GM13977 (cell line): ENCODE measurements around the gene EGFL7.

ENCODE experiments used
- DNase-seq: peaks from one replicate; pipeline ENCODE4 v3.0.0; 2012; ENCODE audit warnings: low spot score
- in situ Hi-C: fragments of 300-500 bp; cut with MboI; formaldehyde crosslinking; loops from one replicate; pipeline ENCODE4 v1.12.0; 2022; ENCODE audit warnings: low sequenced_read_pairs, low pct_unique_long_range_greater_than_20kb, mixed read lengths, inconsistent platforms; ENCODE audit not compliant: unreplicated experiment
- TF ChIP-seq, protein P1 (sequence below): IDR thresholded peaks from 2 replicates; pipeline ENCODE4 v1.5.1; 2012; ENCODE audit warnings: mild to moderate bottlenecking, control low read depth; ENCODE audit not compliant: insufficient read depth; ENCODE audit errors: extremely low read depth, missing control alignments

EGFL7 gene

DNA sequence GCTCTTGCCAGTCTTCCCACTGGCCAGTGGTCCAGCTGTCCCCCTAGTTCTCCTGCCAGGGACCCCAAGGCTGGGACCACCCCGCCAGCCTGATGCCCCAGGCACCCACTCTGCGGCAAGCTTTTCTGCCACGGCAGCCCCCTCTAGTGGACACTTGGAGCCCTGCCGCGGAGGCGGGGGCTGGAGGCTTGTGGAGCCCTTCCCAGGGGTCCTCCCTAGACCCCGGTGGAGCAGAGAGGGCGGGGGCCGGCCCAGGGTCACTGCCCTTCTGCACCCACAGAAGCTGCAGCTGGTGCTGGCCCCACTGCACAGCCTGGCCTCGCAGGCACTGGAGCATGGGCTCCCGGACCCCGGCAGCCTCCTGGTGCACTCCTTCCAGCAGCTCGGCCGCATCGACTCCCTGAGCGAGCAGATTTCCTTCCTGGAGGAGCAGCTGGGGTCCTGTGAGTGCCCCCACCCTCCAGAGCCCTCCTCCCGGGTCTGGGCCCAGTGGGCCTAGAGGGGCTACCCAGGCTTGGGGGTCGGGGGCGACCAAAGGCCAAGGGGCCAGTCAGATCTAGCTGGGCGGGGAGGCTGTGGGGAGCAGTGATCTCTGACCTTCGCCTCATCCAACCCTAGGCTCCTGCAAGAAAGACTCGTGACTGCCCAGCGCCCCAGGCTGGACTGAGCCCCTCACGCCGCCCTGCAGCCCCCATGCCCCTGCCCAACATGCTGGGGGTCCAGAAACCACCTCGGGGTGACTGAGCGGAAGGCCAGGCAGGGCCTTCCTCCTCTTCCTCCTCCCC lies 9.1 kb downstream of the EGFL7 start:
- TF ChIP-seq, protein P1, sequence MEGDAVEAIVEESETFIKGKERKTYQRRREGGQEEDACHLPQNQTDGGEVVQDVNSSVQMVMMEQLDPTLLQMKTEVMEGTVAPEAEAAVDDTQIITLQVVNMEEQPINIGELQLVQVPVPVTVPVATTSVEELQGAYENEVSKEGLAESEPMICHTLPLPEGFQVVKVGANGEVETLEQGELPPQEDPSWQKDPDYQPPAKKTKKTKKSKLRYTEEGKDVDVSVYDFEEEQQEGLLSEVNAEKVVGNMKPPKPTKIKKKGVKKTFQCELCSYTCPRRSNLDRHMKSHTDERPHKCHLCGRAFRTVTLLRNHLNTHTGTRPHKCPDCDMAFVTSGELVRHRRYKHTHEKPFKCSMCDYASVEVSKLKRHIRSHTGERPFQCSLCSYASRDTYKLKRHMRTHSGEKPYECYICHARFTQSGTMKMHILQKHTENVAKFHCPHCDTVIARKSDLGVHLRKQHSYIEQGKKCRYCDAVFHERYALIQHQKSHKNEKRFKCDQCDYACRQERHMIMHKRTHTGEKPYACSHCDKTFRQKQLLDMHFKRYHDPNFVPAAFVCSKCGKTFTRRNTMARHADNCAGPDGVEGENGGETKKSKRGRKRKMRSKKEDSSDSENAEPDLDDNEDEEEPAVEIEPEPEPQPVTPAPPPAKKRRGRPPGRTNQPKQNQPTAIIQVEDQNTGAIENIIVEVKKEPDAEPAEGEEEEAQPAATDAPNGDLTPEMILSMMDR: peak; percentile 88
- peak; percentile 87 for DNase-seq
- in situ Hi-C loops: no loop called here

- no peak for DNase-seq
- TF ChIP-seq, protein P1: no peak
- in situ Hi-C loops: no loop called here
These were observed 9.8 kb downstream of the EGFL7 start for GRCh38 chr9:136672431-136673087.

- no peak for DNase-seq
- TF ChIP-seq, protein P1: no peak
- in situ Hi-C loops: no loop called here
These were observed 10.6 kb downstream of the EGFL7 start for GRCh38 chr9:136673088-136673974.

DNA sequence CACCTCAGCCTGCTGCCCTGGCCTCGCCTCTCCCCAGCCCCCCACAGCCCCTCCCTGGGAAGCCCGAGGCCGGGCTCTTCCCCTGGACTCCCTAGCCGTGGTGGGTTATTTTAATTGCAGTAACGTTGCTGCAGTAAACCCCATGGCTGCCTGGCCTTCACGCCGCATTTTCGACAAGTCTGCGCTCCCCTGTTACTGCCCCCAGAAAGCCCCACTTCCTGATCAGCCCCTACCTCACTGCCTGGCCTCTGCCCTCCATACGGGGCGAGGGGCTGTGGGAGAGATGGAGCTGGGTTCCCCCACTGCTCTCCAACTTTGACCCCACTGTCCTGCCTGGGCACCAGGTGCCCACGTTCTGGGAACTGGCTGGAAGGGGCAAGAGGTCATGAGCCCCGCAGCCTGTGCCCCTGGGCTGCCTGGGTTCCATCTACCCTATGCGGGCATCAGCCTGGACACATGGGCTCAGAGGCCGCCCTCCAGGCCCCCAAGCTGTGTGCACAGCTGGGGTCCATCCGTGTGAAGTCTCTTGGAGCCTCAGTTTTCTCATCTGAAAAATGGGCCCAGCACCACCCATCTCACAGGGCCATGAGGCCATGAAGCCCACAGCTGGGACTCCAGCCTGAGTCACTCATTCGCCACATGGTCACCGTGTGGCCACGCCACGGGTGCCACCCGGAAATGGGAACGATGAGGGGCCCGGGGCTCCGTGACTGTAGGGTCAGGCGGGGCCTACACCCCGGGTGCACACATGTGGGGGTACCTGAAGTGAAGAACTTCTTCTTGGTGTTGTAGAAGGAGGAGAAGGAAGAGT lies 11.5 kb downstream of the EGFL7 start:
- in situ Hi-C loops: no loop called here
- TF ChIP-seq, protein P1: no peak
- no peak for DNase-seq

DNA sequence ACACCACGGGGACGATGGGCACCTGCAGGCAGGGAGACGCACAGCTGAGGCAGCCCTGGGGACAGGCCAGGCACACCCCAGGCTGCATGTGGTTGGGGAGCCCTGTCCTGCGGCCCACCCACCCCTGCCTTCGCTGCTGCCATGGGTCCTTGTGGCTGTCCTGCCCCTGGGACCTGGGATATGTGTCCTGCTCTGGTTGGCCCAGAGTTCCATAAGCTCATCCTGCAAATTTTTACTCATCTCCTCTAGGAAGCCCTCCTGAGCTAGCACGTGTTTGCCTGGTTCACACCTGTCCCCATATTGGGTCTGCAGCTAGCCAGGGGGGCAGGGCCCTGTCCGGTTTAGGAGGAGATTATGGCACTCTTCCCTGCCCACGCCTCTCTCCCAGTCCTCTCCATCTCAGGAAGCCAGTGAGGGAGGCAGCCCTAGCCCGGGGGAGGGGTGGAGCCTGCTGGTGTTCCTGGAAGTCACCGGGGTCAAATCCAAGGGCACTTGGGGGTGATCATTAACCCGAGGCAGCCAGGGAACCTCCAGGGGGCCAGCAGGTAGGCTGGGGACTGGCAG lies 12.2 kb downstream of the EGFL7 start:
- in situ Hi-C loops: no loop called here
- TF ChIP-seq, protein P1: no peak
- no peak for DNase-seq
